WTC11 (cell line): Measurements from ENCODE around the gene GAD2. TPM values are rescaled to one million over a fixed set of nuclear protein-coding genes. Genes with fewer than 3 reads are reported as not detected.

ENCODE experiments used
- ATAC-seq: fragments of 200-7000 bp; cut with Tn5 transposase; 2 replicates; pipeline ENCODE4 v1.10.0; 2021; ENCODE audit warnings: mild to moderate bottlenecking, moderate library complexity
- CTCF ChIA-PET: fragments of 300-600 bp; sonication (Branson Sonifier 250); formaldehyde crosslinking; loops from one replicate; lab custom pipeline; 2021; ENCODE audit warnings: antibody characterized with exemption; lab: Charles Lee
- POLR2A ChIA-PET: fragments of 350-600 bp; sonication (Branson Sonifier 250); formaldehyde crosslinking; loops from one replicate; lab custom pipeline; 2021; ENCODE audit warnings: antibody characterized with exemption; lab: Charles Lee
- DNase-seq: peaks from one replicate; pipeline ENCODE4 v3.0.0; 2021; ENCODE audit warnings: low spot score
- H3K27ac Mint-ChIP-seq: 2 replicates; pipeline ENCODE4 v1.8.0; 2021; ENCODE audit warnings: mixed read lengths
- H3K27me3 Mint-ChIP-seq: 2 replicates; pipeline ENCODE4 v1.8.0; 2021; ENCODE audit warnings: low read depth, mild to moderate bottlenecking, moderate library complexity, mixed read lengths
- H3K36me3 Mint-ChIP-seq: 2 replicates; pipeline ENCODE4 v1.8.0; 2021; ENCODE audit warnings: mixed read lengths
- H3K4me1 Mint-ChIP-seq: 2 replicates; pipeline ENCODE4 v1.8.0; 2022; ENCODE audit warnings: mixed read lengths
- H3K4me3 Mint-ChIP-seq: 2 replicates; pipeline ENCODE4 v1.8.0; 2021; ENCODE audit warnings: mild to moderate bottlenecking, moderate library complexity, mixed read lengths
- H3K9me3 Mint-ChIP-seq: 2 replicates; pipeline ENCODE4 v1.8.0; 2021; ENCODE audit warnings: mixed read lengths
- FOXP1 ChIP-seq: sonication (generic); formaldehyde crosslinking; IDR thresholded peaks from 2 replicates; pipeline ENCODE4 v1.8.0; 2022; ENCODE audit warnings: missing genetic modification reagents, mild to moderate bottlenecking, moderate library complexity, borderline replicate concordance
- HMGXB4 ChIP-seq: sonication (generic); formaldehyde crosslinking; IDR thresholded peaks from 2 replicates; pipeline ENCODE4 v1.8.1; 2023; ENCODE audit warnings: mild to moderate bottlenecking, moderate library complexity, missing genetic modification reagents
- RORB ChIP-seq: fragments of 250-450 bp; sonication (Bioruptor Pico); IDR thresholded peaks from 2 replicates; pipeline ENCODE4 v1.9.0; 2021; ENCODE audit warnings: mild to moderate bottlenecking
- TCF7 ChIP-seq: sonication (generic); formaldehyde crosslinking; IDR thresholded peaks from 2 replicates; pipeline ENCODE4 v1.8.0; 2022; ENCODE audit warnings: mild to moderate bottlenecking, low read depth, missing genetic modification reagents, moderate library complexity
- TEAD1 ChIP-seq: sonication (generic); formaldehyde crosslinking; IDR thresholded peaks from 2 replicates; pipeline ENCODE4 v1.8.0; 2022; ENCODE audit warnings: mild to moderate bottlenecking, missing genetic modification reagents
- TEAD4 ChIP-seq: sonication (generic); formaldehyde crosslinking; IDR thresholded peaks from 2 replicates; pipeline ENCODE4 v1.8.0; 2022; ENCODE audit warnings: mild to moderate bottlenecking, missing genetic modification reagents
- TP53 ChIP-seq: sonication (generic); formaldehyde crosslinking; IDR thresholded peaks from 2 replicates; pipeline ENCODE4 v1.8.1; 2023; ENCODE audit warnings: mild to moderate bottlenecking, missing genetic modification reagents
- total RNA-seq: library from RNA; stranded (reverse); gene quantifications from 3 replicates; pipeline ENCODE4 v1.2.3, GENCODE V29; 2021
- TF ChIP-seq, protein P1 (sequence below): sonication (generic); formaldehyde crosslinking; IDR thresholded peaks from 2 replicates; pipeline ENCODE4 v1.8.0; 2023; ENCODE audit warnings: missing genetic modification reagents
- TF ChIP-seq, protein P2 (sequence below): fragments of 200-600 bp; IDR thresholded peaks from 2 replicates; pipeline ENCODE4 v1.8.0; 2022; ENCODE audit warnings: antibody characterized with exemption
- TF ChIP-seq, protein P3 (sequence below): fragments of 250-450 bp; sonication (Bioruptor Pico); IDR thresholded peaks from 2 replicates; pipeline ENCODE4 v1.9.0; 2021; ENCODE audit warnings: mild to moderate bottlenecking
- TF ChIP-seq, protein P4 (sequence below): fragments of 250-450 bp; sonication (Bioruptor Pico); IDR thresholded peaks from 2 replicates; pipeline ENCODE4 v1.9.0; 2021; ENCODE audit warnings: mild to moderate bottlenecking, borderline replicate concordance

The GAD2 gene
- total RNA-seq, 1 experiment from 2014 or later: 1.7 TPM

GRCh38 chr10:26214551-26215395 lies 1.8 kb upstream of the GAD2 start (continued):
- TF ChIP-seq, protein P1, sequence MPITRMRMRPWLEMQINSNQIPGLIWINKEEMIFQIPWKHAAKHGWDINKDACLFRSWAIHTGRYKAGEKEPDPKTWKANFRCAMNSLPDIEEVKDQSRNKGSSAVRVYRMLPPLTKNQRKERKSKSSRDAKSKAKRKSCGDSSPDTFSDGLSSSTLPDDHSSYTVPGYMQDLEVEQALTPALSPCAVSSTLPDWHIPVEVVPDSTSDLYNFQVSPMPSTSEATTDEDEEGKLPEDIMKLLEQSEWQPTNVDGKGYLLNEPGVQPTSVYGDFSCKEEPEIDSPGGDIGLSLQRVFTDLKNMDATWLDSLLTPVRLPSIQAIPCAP (CRISPR knock-in tag): no peak

- peak overlapping the region; percentile 76 for H3K4me3 Mint-ChIP-seq
- TF ChIP-seq RORB (CRISPR knock-in tag): no peak
- TF ChIP-seq, protein P2, sequence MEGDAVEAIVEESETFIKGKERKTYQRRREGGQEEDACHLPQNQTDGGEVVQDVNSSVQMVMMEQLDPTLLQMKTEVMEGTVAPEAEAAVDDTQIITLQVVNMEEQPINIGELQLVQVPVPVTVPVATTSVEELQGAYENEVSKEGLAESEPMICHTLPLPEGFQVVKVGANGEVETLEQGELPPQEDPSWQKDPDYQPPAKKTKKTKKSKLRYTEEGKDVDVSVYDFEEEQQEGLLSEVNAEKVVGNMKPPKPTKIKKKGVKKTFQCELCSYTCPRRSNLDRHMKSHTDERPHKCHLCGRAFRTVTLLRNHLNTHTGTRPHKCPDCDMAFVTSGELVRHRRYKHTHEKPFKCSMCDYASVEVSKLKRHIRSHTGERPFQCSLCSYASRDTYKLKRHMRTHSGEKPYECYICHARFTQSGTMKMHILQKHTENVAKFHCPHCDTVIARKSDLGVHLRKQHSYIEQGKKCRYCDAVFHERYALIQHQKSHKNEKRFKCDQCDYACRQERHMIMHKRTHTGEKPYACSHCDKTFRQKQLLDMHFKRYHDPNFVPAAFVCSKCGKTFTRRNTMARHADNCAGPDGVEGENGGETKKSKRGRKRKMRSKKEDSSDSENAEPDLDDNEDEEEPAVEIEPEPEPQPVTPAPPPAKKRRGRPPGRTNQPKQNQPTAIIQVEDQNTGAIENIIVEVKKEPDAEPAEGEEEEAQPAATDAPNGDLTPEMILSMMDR: no peak
- no peak for TF ChIP-seq HMGXB4 (CRISPR knock-in tag)
- TF ChIP-seq TCF7: no peak
- no peak for TF ChIP-seq TEAD1 (CRISPR knock-in tag)
- TF ChIP-seq, protein P3, sequence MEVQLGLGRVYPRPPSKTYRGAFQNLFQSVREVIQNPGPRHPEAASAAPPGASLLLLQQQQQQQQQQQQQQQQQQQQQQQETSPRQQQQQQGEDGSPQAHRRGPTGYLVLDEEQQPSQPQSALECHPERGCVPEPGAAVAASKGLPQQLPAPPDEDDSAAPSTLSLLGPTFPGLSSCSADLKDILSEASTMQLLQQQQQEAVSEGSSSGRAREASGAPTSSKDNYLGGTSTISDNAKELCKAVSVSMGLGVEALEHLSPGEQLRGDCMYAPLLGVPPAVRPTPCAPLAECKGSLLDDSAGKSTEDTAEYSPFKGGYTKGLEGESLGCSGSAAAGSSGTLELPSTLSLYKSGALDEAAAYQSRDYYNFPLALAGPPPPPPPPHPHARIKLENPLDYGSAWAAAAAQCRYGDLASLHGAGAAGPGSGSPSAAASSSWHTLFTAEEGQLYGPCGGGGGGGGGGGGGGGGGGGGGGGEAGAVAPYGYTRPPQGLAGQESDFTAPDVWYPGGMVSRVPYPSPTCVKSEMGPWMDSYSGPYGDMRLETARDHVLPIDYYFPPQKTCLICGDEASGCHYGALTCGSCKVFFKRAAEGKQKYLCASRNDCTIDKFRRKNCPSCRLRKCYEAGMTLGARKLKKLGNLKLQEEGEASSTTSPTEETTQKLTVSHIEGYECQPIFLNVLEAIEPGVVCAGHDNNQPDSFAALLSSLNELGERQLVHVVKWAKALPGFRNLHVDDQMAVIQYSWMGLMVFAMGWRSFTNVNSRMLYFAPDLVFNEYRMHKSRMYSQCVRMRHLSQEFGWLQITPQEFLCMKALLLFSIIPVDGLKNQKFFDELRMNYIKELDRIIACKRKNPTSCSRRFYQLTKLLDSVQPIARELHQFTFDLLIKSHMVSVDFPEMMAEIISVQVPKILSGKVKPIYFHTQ: no peak
- no peak for TF ChIP-seq FOXP1
- no peak for TF ChIP-seq TEAD4 (CRISPR knock-in tag)
- TF ChIP-seq, protein P4, sequence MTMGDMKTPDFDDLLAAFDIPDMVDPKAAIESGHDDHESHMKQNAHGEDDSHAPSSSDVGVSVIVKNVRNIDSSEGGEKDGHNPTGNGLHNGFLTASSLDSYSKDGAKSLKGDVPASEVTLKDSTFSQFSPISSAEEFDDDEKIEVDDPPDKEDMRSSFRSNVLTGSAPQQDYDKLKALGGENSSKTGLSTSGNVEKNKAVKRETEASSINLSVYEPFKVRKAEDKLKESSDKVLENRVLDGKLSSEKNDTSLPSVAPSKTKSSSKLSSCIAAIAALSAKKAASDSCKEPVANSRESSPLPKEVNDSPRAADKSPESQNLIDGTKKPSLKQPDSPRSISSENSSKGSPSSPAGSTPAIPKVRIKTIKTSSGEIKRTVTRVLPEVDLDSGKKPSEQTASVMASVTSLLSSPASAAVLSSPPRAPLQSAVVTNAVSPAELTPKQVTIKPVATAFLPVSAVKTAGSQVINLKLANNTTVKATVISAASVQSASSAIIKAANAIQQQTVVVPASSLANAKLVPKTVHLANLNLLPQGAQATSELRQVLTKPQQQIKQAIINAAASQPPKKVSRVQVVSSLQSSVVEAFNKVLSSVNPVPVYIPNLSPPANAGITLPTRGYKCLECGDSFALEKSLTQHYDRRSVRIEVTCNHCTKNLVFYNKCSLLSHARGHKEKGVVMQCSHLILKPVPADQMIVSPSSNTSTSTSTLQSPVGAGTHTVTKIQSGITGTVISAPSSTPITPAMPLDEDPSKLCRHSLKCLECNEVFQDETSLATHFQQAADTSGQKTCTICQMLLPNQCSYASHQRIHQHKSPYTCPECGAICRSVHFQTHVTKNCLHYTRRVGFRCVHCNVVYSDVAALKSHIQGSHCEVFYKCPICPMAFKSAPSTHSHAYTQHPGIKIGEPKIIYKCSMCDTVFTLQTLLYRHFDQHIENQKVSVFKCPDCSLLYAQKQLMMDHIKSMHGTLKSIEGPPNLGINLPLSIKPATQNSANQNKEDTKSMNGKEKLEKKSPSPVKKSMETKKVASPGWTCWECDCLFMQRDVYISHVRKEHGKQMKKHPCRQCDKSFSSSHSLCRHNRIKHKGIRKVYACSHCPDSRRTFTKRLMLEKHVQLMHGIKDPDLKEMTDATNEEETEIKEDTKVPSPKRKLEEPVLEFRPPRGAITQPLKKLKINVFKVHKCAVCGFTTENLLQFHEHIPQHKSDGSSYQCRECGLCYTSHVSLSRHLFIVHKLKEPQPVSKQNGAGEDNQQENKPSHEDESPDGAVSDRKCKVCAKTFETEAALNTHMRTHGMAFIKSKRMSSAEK (CRISPR knock-in tag): no peak
- no peak for TF ChIP-seq TP53
- TF ChIP-seq, all 79 proteins: peak for 0
- POLR2A ChIA-PET: no interaction called here
- no peaks in the 10 kb centered on the region for H3K36me3 Mint-ChIP-seq
- no peaks in the 10 kb centered on the region for H3K9me3 Mint-ChIP-seq
- peaks cover 62% of the 10 kb centered on the region for H3K4me1 Mint-ChIP-seq
- DNase-seq (no peak), ATAC-seq (no peak)
- CTCF ChIA-PET: interaction anchor here (0.6 to 3.6 kb wide), 2 partner anchors 27 to 340 kb away, joined by 3 to 10 read pairs; no protein-coding TSS in a partner anchor
- no peak overlapping the region for H3K27ac Mint-ChIP-seq
- H3K27me3 Mint-ChIP-seq: peaks cover 59% of the 10 kb centered on the region
These were observed 1.1 kb upstream of the GAD2 start for GRCh38 chr10:26215396-26215934.
